Lower lobe of right lung (tissue), 2 donors: ENCODE results near the gene EPHX1. TPM values are rescaled to one million over a fixed set of nuclear protein-coding genes. Genes with fewer than 3 reads are reported as not detected.

Experiments used
- ATAC-seq, 2 donors: fragments of 200-7000 bp; cut with Tn5 transposase; one replicate each; pipeline ENCODE4 v1.9.1; 2020 to 2022; ENCODE audit warnings: mild to moderate bottlenecking in 2 of 2, moderate library complexity in 2 of 2
- DNase-seq: peaks from one replicate; pipeline ENCODE4 v3.0.0-alpha.2; 2020
- H3K27ac ChIP-seq: fragments of 200-600 bp; one replicate; pipeline ENCODE4 v1.8.0; 2022
- H3K27me3 ChIP-seq: fragments of 200-600 bp; one replicate; pipeline ENCODE4 v1.8.0; 2022; ENCODE audit warnings: low read depth
- H3K36me3 ChIP-seq: fragments of 200-600 bp; one replicate; pipeline ENCODE4 v1.8.0; 2022; ENCODE audit warnings: mild to moderate bottlenecking
- H3K4me1 ChIP-seq: fragments of 200-600 bp; one replicate; pipeline ENCODE4 v1.8.0; 2022
- H3K4me3 ChIP-seq: fragments of 200-600 bp; one replicate; pipeline ENCODE4 v1.8.0; 2022; ENCODE audit warnings: mild to moderate bottlenecking
- H3K9me3 ChIP-seq: fragments of 200-600 bp; one replicate; pipeline ENCODE4 v1.8.0; 2022
- intact Hi-C: fragments of 100-400 bp; cut with DNase I; formaldehyde crosslinking; loops from one replicate; pipeline ENCODE4 v1.11.0; 2022
- total RNA-seq: library from RNA; stranded (reverse); fragmentation: NEBNext Ultra II Directional; extraction: Animal tissue kit (Norgen Biotek cat#: 25700); gene quantifications from one replicate; pipeline ENCODE4 v1.2.1, GENCODE V29; 2021
- TF ChIP-seq, protein P1 (sequence below): fragments of 200-600 bp; IDR thresholded peaks from one replicate; pipeline ENCODE4 v1.8.0; 2022; ENCODE audit warnings: antibody characterized with exemption, mild to moderate bottlenecking
- donor health status: DM: no; HTN: yes; CAD: no; lungs with severe emphysema.

Gene EPHX1
- total RNA-seq, 1 donor from 2014 or later = 233 TPM

GRCh38 chr1:225817611-225818061, 7.7 kb downstream of the EPHX1 start:
- H3K36me3 ChIP-seq = peaks cover 9% of the 10 kb centered on the region
- no peaks in the 10 kb centered on the region for H3K9me3 ChIP-seq
- H3K27me3 ChIP-seq = no peaks in the 10 kb centered on the region
- peaks cover 94% of the 10 kb centered on the region for H3K4me1 ChIP-seq
- DNase-seq (peak; percentile 86), ATAC-seq (peak; percentile 84 to 88)
- intact Hi-C loops = no loop called here
- TF ChIP-seq, protein P1, sequence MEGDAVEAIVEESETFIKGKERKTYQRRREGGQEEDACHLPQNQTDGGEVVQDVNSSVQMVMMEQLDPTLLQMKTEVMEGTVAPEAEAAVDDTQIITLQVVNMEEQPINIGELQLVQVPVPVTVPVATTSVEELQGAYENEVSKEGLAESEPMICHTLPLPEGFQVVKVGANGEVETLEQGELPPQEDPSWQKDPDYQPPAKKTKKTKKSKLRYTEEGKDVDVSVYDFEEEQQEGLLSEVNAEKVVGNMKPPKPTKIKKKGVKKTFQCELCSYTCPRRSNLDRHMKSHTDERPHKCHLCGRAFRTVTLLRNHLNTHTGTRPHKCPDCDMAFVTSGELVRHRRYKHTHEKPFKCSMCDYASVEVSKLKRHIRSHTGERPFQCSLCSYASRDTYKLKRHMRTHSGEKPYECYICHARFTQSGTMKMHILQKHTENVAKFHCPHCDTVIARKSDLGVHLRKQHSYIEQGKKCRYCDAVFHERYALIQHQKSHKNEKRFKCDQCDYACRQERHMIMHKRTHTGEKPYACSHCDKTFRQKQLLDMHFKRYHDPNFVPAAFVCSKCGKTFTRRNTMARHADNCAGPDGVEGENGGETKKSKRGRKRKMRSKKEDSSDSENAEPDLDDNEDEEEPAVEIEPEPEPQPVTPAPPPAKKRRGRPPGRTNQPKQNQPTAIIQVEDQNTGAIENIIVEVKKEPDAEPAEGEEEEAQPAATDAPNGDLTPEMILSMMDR = no peak
- no peak overlapping the region for H3K4me3 ChIP-seq
- peak overlapping the region; percentile 90 for H3K27ac ChIP-seq

DNA sequence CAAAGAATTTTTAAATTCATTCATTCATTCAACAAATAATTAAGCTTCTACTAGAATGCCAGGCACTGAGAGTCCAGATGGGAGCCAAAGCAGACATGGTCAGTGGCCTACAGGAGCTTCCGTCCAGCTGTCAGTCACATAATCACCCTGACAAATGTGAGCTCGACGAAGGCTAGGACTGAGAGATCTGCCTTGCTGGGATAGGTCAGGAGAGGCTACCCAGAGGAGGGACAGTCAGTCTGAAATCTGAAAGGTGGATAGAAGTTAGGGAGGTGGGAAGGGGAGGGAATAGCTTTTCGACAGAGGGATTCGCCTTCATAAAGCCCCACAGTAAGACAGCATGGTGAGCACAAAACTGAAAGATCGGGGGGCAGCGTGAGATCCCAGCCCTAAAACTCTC, 8.3 kb downstream of the EPHX1 start:
- no peak overlapping the region for H3K4me3 ChIP-seq
- ATAC-seq (no peak), DNase-seq (no peak)
- H3K9me3 ChIP-seq = no peaks in the 10 kb centered on the region
- peaks cover 91% of the 10 kb centered on the region for H3K4me1 ChIP-seq
- intact Hi-C loops = no loop called here
- peaks cover 15% of the 10 kb centered on the region for H3K36me3 ChIP-seq
- peak overlapping the region; percentile 90 for H3K27ac ChIP-seq
- TF ChIP-seq, protein P1 = no peak
- no peaks in the 10 kb centered on the region for H3K27me3 ChIP-seq

DNA sequence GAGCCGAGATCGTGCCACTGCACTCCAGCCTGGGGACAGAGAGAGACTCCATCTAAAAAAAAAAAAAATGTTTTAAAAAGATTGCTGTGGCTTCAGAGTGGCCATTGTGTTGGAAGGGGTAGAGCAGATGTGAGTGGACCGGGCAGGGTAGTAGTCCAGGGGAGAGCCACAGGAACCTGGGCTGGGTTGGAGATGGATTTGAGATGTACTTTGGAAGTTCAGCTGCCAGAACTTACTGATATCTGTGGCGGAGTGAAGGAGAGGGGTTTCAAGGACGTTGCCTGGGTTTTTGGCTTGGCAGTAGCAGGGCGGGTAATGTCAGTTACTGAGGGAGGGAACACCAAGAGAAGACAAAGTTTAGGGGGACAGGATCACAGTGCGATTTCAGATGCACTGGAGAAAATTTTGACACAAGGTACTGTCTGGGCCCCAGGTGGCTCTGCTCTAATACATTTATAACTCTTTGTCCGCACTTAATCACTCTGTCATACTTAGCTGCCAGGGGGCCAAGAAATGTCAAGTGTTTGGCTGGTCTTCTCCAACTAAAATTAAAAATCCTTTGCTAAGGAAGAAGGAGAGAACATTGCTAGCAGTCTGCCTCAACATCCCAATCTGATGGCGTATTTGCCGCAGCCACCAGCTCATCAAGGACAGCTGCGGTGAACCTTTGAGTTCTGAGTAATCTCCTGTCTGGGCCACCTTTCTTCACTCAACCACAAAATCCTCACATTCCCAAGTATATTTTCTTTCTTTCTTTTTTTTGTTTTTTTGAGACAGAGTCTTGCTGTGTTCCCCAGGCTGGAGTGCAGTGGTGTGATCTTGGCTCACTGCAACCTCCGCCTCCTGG, 9.6 kb downstream of the EPHX1 start:
- ATAC-seq (no peak), DNase-seq (no peak)
- intact Hi-C loops = no loop called here
- TF ChIP-seq, protein P1 = no peak
- peak overlapping the region; percentile 36 for H3K27ac ChIP-seq
- no peaks in the 10 kb centered on the region for H3K27me3 ChIP-seq
- no peak overlapping the region for H3K4me3 ChIP-seq
- H3K36me3 ChIP-seq = peaks cover 15% of the 10 kb centered on the region
- no peaks in the 10 kb centered on the region for H3K9me3 ChIP-seq
- H3K4me1 ChIP-seq = peaks cover 91% of the 10 kb centered on the region

DNA sequence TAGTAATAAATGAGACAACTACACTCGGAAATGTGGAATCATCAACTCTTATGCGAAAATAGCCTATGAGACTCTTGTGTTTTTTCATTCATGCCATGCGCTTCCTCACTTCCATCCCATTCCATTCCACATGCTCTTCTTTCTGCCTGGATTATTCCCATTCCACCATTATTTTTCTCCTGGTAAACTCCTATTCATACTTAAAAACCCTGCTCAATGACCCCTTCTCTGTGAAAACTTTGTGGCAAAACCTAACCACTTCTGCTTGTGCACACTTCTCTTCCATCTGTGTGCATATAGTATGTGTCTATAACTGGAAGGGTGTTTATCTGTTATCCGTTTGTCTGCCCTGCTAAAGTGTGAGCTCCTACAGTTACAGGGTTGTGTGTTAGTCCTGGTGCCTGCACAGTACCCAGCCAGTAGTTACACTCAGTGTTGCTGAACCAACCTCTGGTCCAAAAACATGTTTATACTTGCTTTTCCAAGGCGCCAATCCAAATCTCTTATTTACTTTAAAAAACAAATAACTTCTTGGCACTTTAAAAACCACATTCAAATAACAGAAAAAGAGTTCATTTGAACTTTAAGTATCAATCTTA, 10.7 kb downstream of the EPHX1 start:
- no peak overlapping the region for H3K4me3 ChIP-seq
- peaks cover 15% of the 10 kb centered on the region for H3K36me3 ChIP-seq
- peaks cover 91% of the 10 kb centered on the region for H3K4me1 ChIP-seq
- H3K27ac ChIP-seq = peak overlapping the region; percentile 36
- ATAC-seq (peak; percentile 47 to 75), DNase-seq (no peak)
- no peaks in the 10 kb centered on the region for H3K9me3 ChIP-seq
- intact Hi-C loops = no loop called here
- no peaks in the 10 kb centered on the region for H3K27me3 ChIP-seq
- TF ChIP-seq, protein P1 = no peak

GRCh38 chr1:225822655-225823403, 12.9 kb downstream of the EPHX1 start:
- H3K4me1 ChIP-seq = peaks cover 85% of the 10 kb centered on the region
- intact Hi-C loops = no loop called here

More at GRCh38 chr1:225822655-225823403, 12.9 kb downstream of the EPHX1 start:
- no peaks in the 10 kb centered on the region for H3K27me3 ChIP-seq
- no peak overlapping the region for H3K27ac ChIP-seq
- H3K36me3 ChIP-seq = peaks cover 15% of the 10 kb centered on the region
- ATAC-seq = no peak
- no peak overlapping the region for H3K4me3 ChIP-seq
- TF ChIP-seq, protein P1 = no peak
- no peaks in the 10 kb centered on the region for H3K9me3 ChIP-seq
- no peak for DNase-seq
